ENCODE measurements around the gene ARNT2. TPM values are rescaled to one million over a fixed set of nuclear protein-coding genes. Genes with fewer than 3 reads are reported as not detected.

Gene ARNT2
- total RNA-seq, 1 donor from 2014 or later: not detected

DNA sequence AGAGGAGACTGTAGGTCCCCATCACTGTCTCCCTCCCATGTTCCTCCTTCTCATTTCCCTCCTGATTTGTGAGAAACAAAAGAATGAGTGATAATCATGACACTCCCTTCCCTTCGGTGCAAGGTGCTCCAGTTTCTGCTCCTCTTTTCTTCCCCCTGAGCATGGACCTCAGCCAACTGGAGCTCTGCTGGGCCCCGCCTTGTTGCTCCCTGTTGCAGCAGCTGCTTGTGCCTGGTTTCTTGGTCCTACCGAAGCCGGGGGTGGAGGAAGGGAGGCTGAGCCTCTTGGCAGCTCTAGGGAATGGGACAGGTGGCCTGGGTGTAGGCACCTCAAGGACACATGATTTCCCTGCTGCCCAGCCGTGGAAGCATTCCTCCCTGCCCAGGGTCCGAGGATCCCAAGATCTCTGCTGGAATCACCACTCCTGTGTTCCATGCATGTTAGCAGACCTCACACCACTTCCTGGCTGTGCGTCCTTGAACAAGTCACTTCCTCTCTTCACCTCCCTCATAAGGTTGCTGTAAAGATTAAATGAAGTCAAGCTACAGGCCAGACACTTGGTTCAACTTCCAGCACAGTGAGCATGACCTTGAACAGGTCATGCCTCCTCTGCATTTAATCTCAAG lies 159.3 kb downstream of the ARNT2 start:
- intact Hi-C loops (cut with micrococcal nuclease): no loop called here
- H3K9me3 Mint-ChIP-seq: no peaks in the 10 kb centered on the region
- DNase-seq: no peak
- H3K27ac Mint-ChIP-seq: no peak overlapping the region
- peaks cover 7% of the 10 kb centered on the region for H3K27me3 Mint-ChIP-seq
- no peaks in the 10 kb centered on the region for H3K36me3 Mint-ChIP-seq (ENCODE audit: low read depth)
- no peaks in the 10 kb centered on the region for H3K4me1 Mint-ChIP-seq
- H3K4me3 Mint-ChIP-seq: no peak overlapping the region

DNA sequence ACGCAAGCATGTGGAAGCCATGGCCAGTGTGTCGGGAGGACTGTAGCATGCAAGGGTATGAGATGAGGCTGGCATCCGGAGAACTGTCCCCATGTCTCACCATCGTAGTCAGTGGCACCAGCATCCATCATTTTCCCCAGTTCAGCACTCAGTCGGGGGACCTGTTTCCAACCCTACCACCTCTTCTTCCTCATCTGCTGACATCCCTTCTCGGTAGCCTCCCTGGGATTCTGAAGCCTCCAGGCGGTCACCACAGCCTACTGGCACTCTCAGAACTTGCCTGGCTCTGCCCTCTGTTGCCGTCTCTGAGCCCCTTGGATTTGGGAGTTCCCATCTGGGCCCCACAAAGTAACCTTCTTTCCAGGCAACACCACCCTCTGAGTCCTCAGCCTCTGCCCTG lies 159.9 kb downstream of the ARNT2 start:
- Mint-ChIP-seq H3K27ac (no peak overlapping the region), H3K27me3 (peaks cover 7% of the 10 kb centered on the region), H3K4me1 (no peaks in the 10 kb centered on the region), H3K4me3 (no peak overlapping the region), H3K36me3 (ENCODE audit: low read depth) (no peaks in the 10 kb centered on the region), H3K9me3 (no peaks in the 10 kb centered on the region)
- no peak for DNase-seq
- intact Hi-C loops (cut with micrococcal nuclease): no loop called here

GRCh38 chr15:80565398-80565797 lies 161.2 kb downstream of the ARNT2 start:
- Mint-ChIP-seq H3K9me3 (no peaks in the 10 kb centered on the region), H3K4me3 (no peak overlapping the region), H3K36me3 (ENCODE audit: low read depth) (no peaks in the 10 kb centered on the region), H3K27me3 (peaks cover 7% of the 10 kb centered on the region), H3K4me1 (no peaks in the 10 kb centered on the region), H3K27ac (no peak overlapping the region)
- intact Hi-C loops (cut with micrococcal nuclease): loop anchor here (5.0 kb wide), 2 partner anchors 212 to 407 kb away; partner anchors contain the start of gene CEMIP
- no peak for DNase-seq

- no peaks in the 10 kb centered on the region for H3K36me3 Mint-ChIP-seq (ENCODE audit: low read depth)
- H3K27me3 Mint-ChIP-seq: peaks cover 7% of the 10 kb centered on the region
- H3K9me3 Mint-ChIP-seq: no peaks in the 10 kb centered on the region
- no peak for DNase-seq
- intact Hi-C loops (cut with micrococcal nuclease): loop anchor here (5.0 kb wide), 2 partner anchors 211 to 406 kb away; partner anchors contain the start of gene CEMIP
- H3K4me3 Mint-ChIP-seq: no peak overlapping the region
- no peaks in the 10 kb centered on the region for H3K4me1 Mint-ChIP-seq
- no peak overlapping the region for H3K27ac Mint-ChIP-seq
These were observed 161.8 kb downstream of the ARNT2 start for GRCh38 chr15:80565988-80566387.

GRCh38 chr15:80567721-80568157 lies 163.6 kb downstream of the ARNT2 start:
- no peak overlapping the region for H3K27ac Mint-ChIP-seq
- no peaks in the 10 kb centered on the region for H3K9me3 Mint-ChIP-seq
- intact Hi-C loops (cut with micrococcal nuclease): loop anchor here (5.0 kb wide), 2 partner anchors 210 to 405 kb away; partner anchors contain the start of gene CEMIP
- no peak overlapping the region for H3K4me3 Mint-ChIP-seq
- no peaks in the 10 kb centered on the region for H3K36me3 Mint-ChIP-seq (ENCODE audit: low read depth)
- peaks cover 10% of the 10 kb centered on the region for H3K27me3 Mint-ChIP-seq
- no peaks in the 10 kb centered on the region for H3K4me1 Mint-ChIP-seq
- DNase-seq: peak; percentile 66

DNA sequence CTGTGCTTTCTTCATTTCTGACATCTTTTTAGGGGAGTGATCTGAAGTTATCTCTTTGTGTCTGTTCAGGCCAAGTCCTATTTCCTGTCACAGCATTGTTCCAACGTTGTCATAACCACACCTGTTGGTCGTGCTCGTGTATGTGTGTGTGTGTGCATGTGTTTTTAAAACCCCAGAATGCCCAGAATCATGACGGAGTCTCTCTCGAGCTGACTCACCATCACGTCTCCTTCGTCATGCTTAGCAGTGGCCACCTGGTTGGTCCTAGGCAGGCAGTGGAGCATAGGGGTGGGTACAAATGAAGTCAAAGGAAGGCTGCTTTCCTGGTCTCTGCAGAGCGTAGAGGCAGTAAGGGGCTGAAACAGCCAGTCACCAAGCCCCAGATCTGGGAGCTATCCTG lies 164.1 kb downstream of the ARNT2 start:
- Mint-ChIP-seq H3K4me3 (no peak overlapping the region), H3K36me3 (ENCODE audit: low read depth) (no peaks in the 10 kb centered on the region), H3K9me3 (no peaks in the 10 kb centered on the region), H3K27me3 (peaks cover 10% of the 10 kb centered on the region), H3K27ac (no peak overlapping the region), H3K4me1 (no peaks in the 10 kb centered on the region)
- DNase-seq: no peak
- intact Hi-C loops (cut with micrococcal nuclease): loop anchor here (5.0 kb wide), 2 partner anchors 209 to 404 kb away; partner anchors contain the start of gene CEMIP

DNA sequence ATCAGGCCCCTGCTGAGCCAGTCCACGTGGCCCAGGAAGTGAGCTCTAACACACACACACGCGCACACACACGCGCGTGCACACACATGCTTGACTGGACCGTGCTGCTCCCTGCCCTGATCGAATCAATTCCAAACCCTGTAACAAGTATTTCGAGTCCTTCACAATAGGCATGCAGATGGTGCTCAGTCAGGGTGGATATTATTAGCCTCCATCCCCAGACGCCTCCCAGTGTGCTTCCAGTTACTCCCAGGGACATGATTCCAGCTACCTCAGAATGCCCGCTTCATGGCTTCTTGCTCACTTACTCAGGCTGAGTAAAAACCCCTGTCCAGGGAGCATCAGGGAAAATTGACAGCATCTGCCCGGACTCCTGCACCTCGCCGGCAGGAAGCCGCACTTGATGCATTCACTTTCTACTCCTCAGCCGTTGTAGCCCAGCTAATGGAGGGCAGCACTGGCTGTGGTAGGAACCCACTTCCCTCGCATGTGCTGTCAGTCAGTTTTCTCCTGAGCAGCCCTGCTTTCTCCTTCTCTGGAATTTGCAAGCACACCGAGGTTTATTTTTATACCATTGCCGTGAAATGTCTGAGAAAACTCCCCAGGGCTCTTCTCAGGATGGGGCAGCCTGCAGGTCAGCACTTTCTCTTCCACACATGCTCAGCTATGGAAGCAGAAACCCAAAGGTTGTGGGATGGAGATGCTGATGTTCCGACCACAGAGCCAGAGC lies 164.9 kb downstream of the ARNT2 start:
- no peak overlapping the region for H3K4me3 Mint-ChIP-seq
- intact Hi-C loops (cut with micrococcal nuclease): loop anchor here (5.0 kb wide), 2 partner anchors 208 to 403 kb away; partner anchors contain the start of gene CEMIP
- no peak overlapping the region for H3K27ac Mint-ChIP-seq
- H3K27me3 Mint-ChIP-seq: peaks cover 10% of the 10 kb centered on the region
- no peaks in the 10 kb centered on the region for H3K4me1 Mint-ChIP-seq
- H3K9me3 Mint-ChIP-seq: no peaks in the 10 kb centered on the region
- no peaks in the 10 kb centered on the region for H3K36me3 Mint-ChIP-seq (ENCODE audit: low read depth)
- DNase-seq: no peak

- DNase-seq: no peak
- H3K27me3 Mint-ChIP-seq: peaks cover 10% of the 10 kb centered on the region
- intact Hi-C loops (cut with micrococcal nuclease): loop anchor here (5.0 kb wide), 2 partner anchors 208 to 403 kb away; partner anchors contain the start of gene CEMIP
- no peaks in the 10 kb centered on the region for H3K9me3 Mint-ChIP-seq
- H3K4me1 Mint-ChIP-seq: no peaks in the 10 kb centered on the region
- no peak overlapping the region for H3K27ac Mint-ChIP-seq
- no peak overlapping the region for H3K4me3 Mint-ChIP-seq
- no peaks in the 10 kb centered on the region for H3K36me3 Mint-ChIP-seq (ENCODE audit: low read depth)
These were observed 165.5 kb downstream of the ARNT2 start for GRCh38 chr15:80569656-80570055.

DNA sequence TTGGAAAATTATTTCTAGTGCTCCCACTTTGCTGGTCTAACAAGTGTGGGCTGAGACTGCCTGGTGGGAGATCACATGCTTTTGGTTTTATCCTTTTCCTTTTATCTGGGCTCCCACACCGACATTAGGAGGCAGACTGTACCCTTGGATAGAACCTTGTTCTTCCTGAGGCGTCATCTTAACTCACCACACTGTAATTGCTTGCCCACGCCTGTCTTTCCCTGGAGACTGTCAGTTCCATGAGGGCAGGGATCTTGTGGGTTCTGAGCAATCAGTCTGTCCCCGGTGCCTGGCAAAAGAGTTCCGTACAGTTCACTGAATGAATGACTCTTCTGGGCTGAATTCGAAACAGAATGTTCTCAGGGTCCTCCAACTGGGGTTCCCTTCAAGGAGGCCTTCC lies 166.4 kb downstream of the ARNT2 start:
- no peaks in the 10 kb centered on the region for H3K4me1 Mint-ChIP-seq
- no peak for DNase-seq
- H3K27me3 Mint-ChIP-seq: peaks cover 9% of the 10 kb centered on the region
- H3K9me3 Mint-ChIP-seq: no peaks in the 10 kb centered on the region
- intact Hi-C loops (cut with micrococcal nuclease): no loop called here
- H3K4me3 Mint-ChIP-seq: no peak overlapping the region
- no peak overlapping the region for H3K27ac Mint-ChIP-seq
- no peaks in the 10 kb centered on the region for H3K36me3 Mint-ChIP-seq (ENCODE audit: low read depth)

- H3K9me3 Mint-ChIP-seq: no peaks in the 10 kb centered on the region
- H3K36me3 Mint-ChIP-seq (ENCODE audit: low read depth): no peaks in the 10 kb centered on the region
- intact Hi-C loops (cut with micrococcal nuclease): no loop called here
- no peak overlapping the region for H3K4me3 Mint-ChIP-seq
- H3K4me1 Mint-ChIP-seq: no peaks in the 10 kb centered on the region
- no peak for DNase-seq
- H3K27ac Mint-ChIP-seq: no peak overlapping the region
- H3K27me3 Mint-ChIP-seq: peaks cover 3% of the 10 kb centered on the region
These were observed 168.2 kb downstream of the ARNT2 start for GRCh38 chr15:80572337-80572736.

- peaks cover 3% of the 10 kb centered on the region for H3K27me3 Mint-ChIP-seq
- intact Hi-C loops (cut with micrococcal nuclease): no loop called here
- no peaks in the 10 kb centered on the region for H3K36me3 Mint-ChIP-seq (ENCODE audit: low read depth)
- no peak overlapping the region for H3K4me3 Mint-ChIP-seq
- H3K27ac Mint-ChIP-seq: no peak overlapping the region
- no peaks in the 10 kb centered on the region for H3K9me3 Mint-ChIP-seq
- H3K4me1 Mint-ChIP-seq: no peaks in the 10 kb centered on the region
- no peak for DNase-seq
These were observed 169.4 kb downstream of the ARNT2 start for GRCh38 chr15:80573606-80574005.

DNA sequence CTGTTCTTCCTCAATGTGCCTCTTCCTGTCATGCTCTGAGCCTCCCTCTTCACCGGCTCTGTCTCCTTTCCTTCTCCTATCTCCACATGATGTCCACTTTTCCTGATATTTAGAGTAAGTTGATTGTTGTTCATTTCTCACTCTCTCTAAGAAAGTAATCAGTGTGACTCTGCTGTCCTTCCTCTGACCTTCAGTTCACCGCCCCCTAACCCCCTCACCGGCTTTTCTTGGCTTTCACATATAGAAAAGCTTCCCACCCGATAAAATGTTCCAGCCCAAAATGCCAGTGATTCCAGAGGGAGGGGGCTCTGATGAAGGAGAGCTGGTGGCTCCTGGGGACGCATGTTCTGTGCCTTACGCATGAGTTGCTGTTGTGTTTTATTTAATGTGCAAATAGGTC lies 170.4 kb downstream of the ARNT2 start:
- intact Hi-C loops (cut with micrococcal nuclease): no loop called here
- no peak overlapping the region for H3K27ac Mint-ChIP-seq
- H3K9me3 Mint-ChIP-seq: no peaks in the 10 kb centered on the region
- H3K36me3 Mint-ChIP-seq (ENCODE audit: low read depth): no peaks in the 10 kb centered on the region
- no peak overlapping the region for H3K4me3 Mint-ChIP-seq
- no peak for DNase-seq
- no peaks in the 10 kb centered on the region for H3K4me1 Mint-ChIP-seq
- peaks cover 3% of the 10 kb centered on the region for H3K27me3 Mint-ChIP-seq

DNA sequence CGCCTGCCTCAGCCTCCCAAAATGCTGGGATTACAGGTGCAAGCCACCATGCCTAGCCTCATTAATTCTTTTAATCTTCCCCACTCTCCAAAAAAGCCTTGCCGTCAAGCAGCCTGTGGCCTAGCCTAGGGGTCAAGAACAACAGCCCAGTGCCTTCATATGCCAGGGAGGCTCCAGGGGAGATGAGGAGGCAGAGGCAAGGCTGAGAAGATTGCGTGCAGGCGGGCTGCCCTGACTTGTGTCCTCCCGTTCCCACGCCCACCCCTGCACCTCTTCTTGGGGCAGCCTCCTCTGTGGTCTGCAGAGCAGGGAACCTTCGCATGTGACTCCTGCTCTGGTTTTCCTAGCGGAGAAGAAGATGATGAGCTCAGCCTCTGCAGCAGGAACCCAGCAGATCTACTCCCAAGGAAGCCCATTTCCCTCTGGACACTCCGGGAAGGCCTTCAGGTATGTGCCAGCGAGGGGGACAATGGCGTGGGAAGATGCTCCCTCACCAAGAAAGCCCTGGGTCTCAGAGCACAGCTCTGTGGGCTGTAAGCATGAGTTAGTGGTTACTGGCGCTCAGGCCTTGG lies 172.4 kb downstream of the ARNT2 start:
- Mint-ChIP-seq H3K27me3 (no peaks in the 10 kb centered on the region), H3K27ac (no peak overlapping the region), H3K9me3 (no peaks in the 10 kb centered on the region), H3K36me3 (ENCODE audit: low read depth) (no peaks in the 10 kb centered on the region), H3K4me1 (no peaks in the 10 kb centered on the region), H3K4me3 (no peak overlapping the region)
- intact Hi-C loops (cut with micrococcal nuclease): no loop called here
- no peak for DNase-seq

DNA sequence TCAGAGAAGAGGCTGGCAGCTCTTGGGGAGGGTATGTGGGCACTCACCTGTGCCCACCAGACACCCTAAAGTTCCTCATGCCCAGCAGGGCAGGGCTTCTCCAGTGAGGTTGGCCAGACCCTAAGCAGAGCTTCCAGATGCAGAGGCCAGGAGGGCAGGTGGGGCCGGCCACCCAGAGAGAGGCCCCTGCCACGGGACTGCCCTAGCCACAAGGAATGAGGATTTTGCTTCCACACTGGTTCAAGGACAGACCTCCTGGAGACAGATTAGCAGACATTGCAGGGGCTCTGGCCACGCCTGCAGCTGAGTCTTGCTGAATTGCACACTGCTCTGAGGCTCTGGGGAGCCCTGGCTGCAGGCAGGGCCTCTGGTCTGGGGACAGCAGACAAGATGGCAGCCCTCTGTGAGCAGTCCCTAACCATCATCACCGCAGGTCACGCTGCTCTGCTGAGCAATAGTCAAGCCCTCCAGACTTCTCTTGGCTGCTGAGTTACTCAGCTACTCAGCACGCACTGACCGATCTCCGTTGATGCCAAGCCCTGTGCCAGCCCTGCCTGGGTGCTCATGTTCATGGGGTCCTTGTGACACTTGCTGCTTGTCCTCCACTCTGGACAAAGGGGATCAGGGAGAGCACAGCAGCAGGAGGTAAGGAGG lies 173.5 kb downstream of the ARNT2 start:
- no peak overlapping the region for H3K4me3 Mint-ChIP-seq
- no peaks in the 10 kb centered on the region for H3K36me3 Mint-ChIP-seq (ENCODE audit: low read depth)
- H3K9me3 Mint-ChIP-seq: no peaks in the 10 kb centered on the region
- no peak overlapping the region for H3K27ac Mint-ChIP-seq
- no peaks in the 10 kb centered on the region for H3K4me1 Mint-ChIP-seq
- H3K27me3 Mint-ChIP-seq: no peaks in the 10 kb centered on the region
- intact Hi-C loops (cut with micrococcal nuclease): no loop called here
- no peak for DNase-seq
